H1 (cell line): Measurements from ENCODE around the gene FANCM. TPM values are rescaled to one million over a fixed set of nuclear protein-coding genes. Genes with fewer than 3 reads are reported as not detected.

Experiments
- CTCF ChIA-PET: fragments of 300-600 bp; sonication (Branson Sonifier 250); formaldehyde crosslinking; loops from one replicate; lab custom pipeline; 2021; ENCODE audit not compliant: partially characterized antibody; lab: Charles Lee
- POLR2A ChIA-PET: fragments of 300-600 bp; sonication (Branson Sonifier 250); formaldehyde crosslinking; loops from one replicate; lab custom pipeline; 2021; ENCODE audit warnings: inconsistent platforms; ENCODE audit not compliant: partially characterized antibody; lab: Charles Lee
- DNase-seq, 2 experiments: peaks; one replicate each; pipeline versions ENCODE4 v3.0.0 to v3.0.0-alpha.2; 2010 to 2022; ENCODE audit warnings: low spot score in 2 of 2, low read depth in 1 of 2, mixed read lengths in 1 of 2
- FAIRE-seq: peaks from 2 replicates; lab custom pipeline; 2011; peaks lifted over from hg19 to GRCh38; lab: Jason Lieb, UNC
- H2AFZ ChIP-seq: 2 replicates; pipeline ENCODE4 v1.8.1; 2012; ENCODE audit warnings: low read length, inconsistent platforms
- H2AK5ac ChIP-seq: 2 replicates; pipeline ENCODE4 v1.6.1; 2013; ENCODE audit warnings: low read depth, low read length
- H2BK120ac ChIP-seq: replicated peaks from 2 replicates; pipeline ENCODE3; 2013; ENCODE audit warnings: low read depth, low read length, inconsistent platforms
- H2BK12ac ChIP-seq: 2 replicates; pipeline ENCODE4 v1.6.1; 2013; ENCODE audit warnings: low read depth, low read length
- H2BK15ac ChIP-seq: 2 replicates; pipeline ENCODE4 v1.6.1; 2013; ENCODE audit warnings: low read length
- H2BK20ac ChIP-seq: 2 replicates; pipeline ENCODE4 v1.6.1; 2013; ENCODE audit warnings: low read length
- H2BK5ac ChIP-seq: 2 replicates; pipeline ENCODE4 v1.6.1; 2013; ENCODE audit warnings: low read depth, low read length
- H3K14ac ChIP-seq: 2 replicates; pipeline ENCODE4 v1.6.1; 2013; ENCODE audit warnings: inconsistent platforms; ENCODE audit not compliant: insufficient read length
- H3K18ac ChIP-seq: 2 replicates; pipeline ENCODE4 v1.6.1; 2013; ENCODE audit warnings: low read length; ENCODE audit errors: extremely low read depth
- H3K23ac ChIP-seq: 2 replicates; pipeline ENCODE4 v1.6.1; 2013; ENCODE audit warnings: inconsistent platforms; ENCODE audit not compliant: insufficient read length
- H3K23me2 ChIP-seq: 2 replicates; pipeline ENCODE4 v1.6.1; 2013; ENCODE audit warnings: low read depth, low read length
- H3K27ac ChIP-seq: 2 replicates; pipeline ENCODE4 v1.6.1; 2011; ENCODE audit warnings: low read depth, low read length, inconsistent platforms
- H3K27me3 ChIP-seq, 4 experiments: replicated peaks in 1 of 4; 1 replicate in 1 of 4; 2 replicates in 3 of 4; pipeline versions ENCODE4 v1.6.1 to v1.8.1; 2011 to 2013; ENCODE audit warnings: low read length in 3 of 4, mild to moderate bottlenecking in 3 of 4, inconsistent platforms in 2 of 4, mixed read lengths in 2 of 4, moderate library complexity in 1 of 4; ENCODE audit not compliant: control insufficient read depth in 3 of 4, insufficient read depth in 3 of 4; ENCODE audit errors: extremely low read depth in 1 of 4
- H3K36me3 ChIP-seq, 4 experiments: 2 replicates each; pipeline versions ENCODE4 v1.6.1 to v1.8.1; 2011 to 2013; ENCODE audit warnings: mild to moderate bottlenecking in 4 of 4, low read length in 3 of 4, moderate library complexity in 2 of 4, control low read depth in 1 of 4, inconsistent platforms in 1 of 4; ENCODE audit not compliant: insufficient read depth in 4 of 4, control insufficient read depth in 2 of 4
- H3K4ac ChIP-seq: replicated peaks from 2 replicates; pipeline ENCODE3; 2013; ENCODE audit warnings: low read length, low read depth, mixed read lengths, inconsistent platforms; ENCODE audit not compliant: insufficient read length
- H3K4me1 ChIP-seq, 4 experiments: replicated peaks in 1 of 4; 1 replicate in 1 of 4; 2 replicates in 3 of 4; pipeline versions ENCODE4 v1.6.1 to v1.8.1; 2011 to 2013; ENCODE audit warnings: low read length in 3 of 4, inconsistent platforms in 2 of 4, mixed read lengths in 1 of 4; ENCODE audit not compliant: insufficient read depth in 4 of 4, control insufficient read depth in 3 of 4
- H3K4me2 ChIP-seq, 2 experiments: 2 replicates each; pipeline versions ENCODE4 v1.6.1 to v1.8.1; 2011 to 2013; ENCODE audit warnings: low read depth in 2 of 2, low read length in 2 of 2, control low read depth in 1 of 2, inconsistent platforms in 1 of 2, mild to moderate bottlenecking in 1 of 2; ENCODE audit not compliant: insufficient read depth in 1 of 2
- H3K4me3 ChIP-seq, 4 experiments: fragments of 200-600, 300-600 bp in 1 of 4; sonication (generic), shearing (Covaris generic), sonication (Bioruptor Twin) in 1 of 4; 2 replicates each; pipeline versions ENCODE4 v1.5.1 to v1.8.1; 2011 to 2016; ENCODE audit warnings: low read length in 4 of 4, low read depth in 3 of 4, control low read depth in 2 of 4, inconsistent platforms in 2 of 4, mild to moderate bottlenecking in 2 of 4, mixed read lengths in 1 of 4, moderate library complexity in 1 of 4; ENCODE audit not compliant: insufficient read depth in 2 of 4; ENCODE audit errors: extremely low read depth in 1 of 4
- H3K56ac ChIP-seq: replicated peaks from 2 replicates; pipeline ENCODE3; 2013; ENCODE audit warnings: low read depth, mild to moderate bottlenecking, mixed read lengths, low read length, inconsistent platforms; ENCODE audit not compliant: insufficient read length
- H3K79me1 ChIP-seq: 2 replicates; pipeline ENCODE4 v1.6.1; 2013; ENCODE audit warnings: low read depth, low read length, control low read depth
- H3K79me2 ChIP-seq, 2 experiments: 2 replicates each; pipeline versions ENCODE4 v1.6.1 to v1.8.1; 2012 to 2013; ENCODE audit warnings: low read length in 2 of 2, mild to moderate bottlenecking in 2 of 2, inconsistent platforms in 1 of 2; ENCODE audit not compliant: insufficient read depth in 2 of 2, control insufficient read depth in 1 of 2
- H3K9ac ChIP-seq, 4 experiments: replicated peaks in 1 of 4; 1 replicate in 1 of 4; 2 replicates in 3 of 4; pipeline versions ENCODE4 v1.6.1 to v1.8.1; 2011 to 2013; ENCODE audit warnings: low read depth in 3 of 4, low read length in 3 of 4, control low read depth in 2 of 4, mild to moderate bottlenecking in 2 of 4, moderate library complexity in 2 of 4, inconsistent platforms in 1 of 4; ENCODE audit errors: extremely low read depth in 1 of 4
- H3K9me3 ChIP-seq, 2 experiments: 2 replicates each; pipeline versions ENCODE4 v1.6.1 to v1.8.1; 2012 to 2013; ENCODE audit warnings: mild to moderate bottlenecking in 2 of 2, moderate library complexity in 2 of 2, control low read depth in 1 of 2, inconsistent platforms in 1 of 2, low read depth in 1 of 2, low read length in 1 of 2, mixed read lengths in 1 of 2; ENCODE audit not compliant: insufficient read depth in 2 of 2
- H4K20me1 ChIP-seq, 2 experiments: replicated peaks in 1 of 2; 2 replicates each; pipeline versions ENCODE3 to v1.8.1; 2011 to 2013; ENCODE audit warnings: inconsistent platforms in 2 of 2, low read length in 2 of 2, mild to moderate bottlenecking in 1 of 2; ENCODE audit not compliant: insufficient read depth in 2 of 2, control insufficient read depth in 1 of 2
- H4K5ac ChIP-seq: 2 replicates; pipeline ENCODE4 v1.6.1; 2013; ENCODE audit warnings: low read length, low read depth, mixed read lengths, inconsistent platforms; ENCODE audit not compliant: insufficient read length
- H4K8ac ChIP-seq: 2 replicates; pipeline ENCODE4 v1.8.0; 2013; ENCODE audit warnings: mild to moderate bottlenecking, moderate library complexity, low read length, inconsistent platforms; ENCODE audit not compliant: insufficient read depth; ENCODE audit errors: extremely low read depth
- H4K91ac ChIP-seq: replicated peaks from 2 replicates; pipeline ENCODE3; 2013; ENCODE audit warnings: low read length, mixed read lengths, inconsistent platforms; ENCODE audit not compliant: insufficient read length
- JUND ChIP-seq: IDR thresholded peaks from 2 replicates; pipeline ENCODE4 v1.6.1; 2011; ENCODE audit warnings: mild to moderate bottlenecking, improper control_type of control experiment, low read length
- WGBS, 2 experiments: shearing (Covaris generic) in 1 of 2; methylation state at CpG; one replicate each; pipeline versions ENCODE4 v1.1.6 to v1.1.7; 2013 to 2015; ENCODE audit warnings: low lambda C conversion rate in 2 of 2, mixed read lengths in 2 of 2, inconsistent platforms in 1 of 2, low coverage in 1 of 2, missing lambda C conversion rate in 1 of 2; ENCODE audit not compliant: insufficient replicate concordance in 2 of 2, insufficient coverage in 1 of 2, insufficient read length in 1 of 2; ENCODE audit errors: extremely low coverage in 1 of 2, missing lambda C conversion rate in 1 of 2; 5-methylcytosine and 5-hydroxymethylcytosine counted together
- polyA plus RNA-seq, 7 experiments: library from polyadenylated mRNA; depleted of rRNA in 3 of 7; stranded (reverse) in 5 of 7; unstranded in 2 of 7; fragments of >200 nt in 5 of 7; fragments of 200-250 nt in 2 of 7; gene quantifications; 1 replicate in 5 of 7; 2 replicates in 1 of 7; 4 replicates in 1 of 7; pipeline versions ENCODE4 v1.2.1 to v1.2.3, GENCODE V29; 2011 to 2013; ENCODE audit warnings: missing spikeins in 2 of 7, mixed read lengths in 2 of 7
- total RNA-seq: library from RNA; stranded (reverse); fragmentation: NEBNext Ultra II Directional; extraction: Animal tissue kit (Norgen Biotek cat#: 25700); gene quantifications from 2 replicates; pipeline ENCODE4 v1.2.1, GENCODE V29; 2021

The FANCM gene
- total and polyA plus RNA-seq, 2 of the 8 experiments (the other 6 are each of a cell fraction or from before 2014, with no cell fraction given): 3.2 to 10.5 TPM

GRCh38 chr14:45136399-45136798, 669 bp downstream of the FANCM start:
- FAIRE-seq (no peak), DNase-seq (no peak)
- H3K4ac ChIP-seq: no peak overlapping the region
- H4K8ac ChIP-seq: no peak overlapping the region
- no peak overlapping the region for H3K56ac ChIP-seq
- H3K9me3 ChIP-seq: no peaks in the 10 kb centered on the region
- no peak overlapping the region for H4K5ac ChIP-seq
- H3K4me2 ChIP-seq: peak overlapping the region; percentile 63 to 78
- peaks cover 0 to 3% (median 0%) of the 10 kb centered on the region in 4 experiments; a peak in 3 of 7 replicates for H3K4me1 ChIP-seq
- no peaks in the 10 kb centered on the region for H3K27me3 ChIP-seq
- no peak overlapping the region for H3K27ac ChIP-seq
- CTCF ChIA-PET: interaction anchor here (0.5 to 1.6 kb wide), 6 partner anchors 8 to 222 kb away, joined by 3 to 7 read pairs (median 3); no protein-coding TSS in a partner anchor
- no peak overlapping the region for H2BK12ac ChIP-seq
- peaks cover 4 to 74% of the 10 kb centered on the region in 2 experiments; a peak in 3 of 4 replicates for H3K79me2 ChIP-seq
- no peak overlapping the region for H3K14ac ChIP-seq
- H3K4me3 ChIP-seq: peak overlapping the region; percentile 65 to 96 (median 84)
- 9% methylated on average over 7 of the region's 7 CpGs; no CpG with 5 or more reads in 1 of the 2 experiments for WGBS, 2 experiments
- 0 out of 2 replicates have a peak overlapping the region, but pooled peaks have one; percentile 60 for H2BK5ac ChIP-seq
- H3K9ac ChIP-seq: peak overlapping the region in 3 of 4 experiments; percentile 21 to 84 (median 66); a peak in 4 of 7 replicates
- H2AK5ac ChIP-seq: no peak overlapping the region
- peak overlapping the region; percentile 93 for H2AFZ ChIP-seq
- no peaks in the 10 kb centered on the region for H3K79me1 ChIP-seq
- H2BK20ac ChIP-seq: no peak overlapping the region
- H2BK120ac ChIP-seq: no peak overlapping the region
- POLR2A ChIA-PET: interaction anchor here (1.1 to 1.5 kb wide), 4 partner anchors 12 to 52 kb away, joined by 4 to 6 read pairs (median 4); no protein-coding TSS in a partner anchor
- peaks cover 0 to 4% of the 10 kb centered on the region in 2 experiments for H4K20me1 ChIP-seq
- no peak overlapping the region for H4K91ac ChIP-seq
- no peaks in the 10 kb centered on the region for H3K36me3 ChIP-seq
- no peak overlapping the region for H3K23ac ChIP-seq
- H3K23me2 ChIP-seq: peaks cover 5% of the 10 kb centered on the region
- H3K18ac ChIP-seq: no peak overlapping the region
- no peak overlapping the region for H2BK15ac ChIP-seq
- TF ChIP-seq JUND: no peak
